ENCODE results near the gene HTRA1. TPM values are rescaled to one million over a fixed set of nuclear protein-coding genes. Genes with fewer than 3 reads are reported as not detected.

The HTRA1 gene
- total RNA-seq, 1 experiment from 2014 or later, result 0.70 TPM

DNA sequence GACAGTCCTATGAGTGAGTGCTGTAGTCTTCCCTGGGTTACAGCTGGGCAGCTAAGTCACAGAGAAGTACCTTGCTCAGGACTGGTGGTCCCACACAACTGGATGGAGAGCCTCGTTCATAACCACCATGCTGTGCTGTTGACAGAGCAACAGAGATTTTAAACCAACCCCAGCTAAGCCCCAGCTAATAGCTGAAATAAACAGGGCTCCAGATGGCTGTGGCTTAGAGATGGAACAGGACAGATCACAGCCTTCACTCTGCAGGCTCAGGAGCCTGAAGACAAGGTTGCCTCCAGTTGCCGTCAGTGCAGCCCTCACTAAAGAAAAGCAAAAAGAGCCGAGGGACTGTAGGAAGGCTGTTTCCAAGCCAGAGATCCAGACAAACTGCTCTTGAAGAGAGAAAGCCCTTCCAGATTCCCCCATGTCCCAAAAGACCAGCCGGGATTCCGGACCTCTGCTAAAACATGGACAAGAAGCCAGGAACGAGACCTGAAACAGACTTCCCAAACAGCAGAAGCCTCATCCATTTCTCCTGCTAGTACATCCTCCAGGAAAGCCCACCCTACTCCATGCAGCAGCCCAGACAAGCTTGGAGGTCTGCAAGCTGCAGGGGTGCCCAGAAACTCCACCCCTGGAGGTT is 4.2 kb downstream of the HTRA1 start:
- no peak overlapping the region for H3K4me3 Mint-ChIP-seq (ENCODE audit: unreplicated experiment)
- Histone ChIP-seq H3K9me3 (no peaks in the 10 kb centered on the region), H3K4me3 (ENCODE audit: low read depth, low read length) (no peak overlapping the region), H3K36me3 (ENCODE audit: control insufficient read depth, insufficient read depth, low read length) (no peaks in the 10 kb centered on the region), H3K4me1 (peaks cover 5% of the 10 kb centered on the region), H3K27me3 (replicated peaks; ENCODE audit: control insufficient read depth, insufficient read depth, low read length) (peaks cover 11% of the 10 kb centered on the region)
- no peaks in the 10 kb centered on the region for H3K9me3 Mint-ChIP-seq (ENCODE audit: unreplicated experiment)
- no peaks in the 10 kb centered on the region for H3K4me1 Mint-ChIP-seq (ENCODE audit: low read depth, unreplicated experiment)
- CTCF ChIA-PET, result no interaction called here
- H3K27ac Mint-ChIP-seq (ENCODE audit: unreplicated experiment), result no peak overlapping the region
- BruUV-seq (replicated peaks), result no TSS peak
- no peak for DNase-seq
- H3K27me3 Mint-ChIP-seq (ENCODE audit: insufficient read depth, unreplicated experiment), result peaks cover 43% of the 10 kb centered on the region
- TF ChIP-seq, protein P1, sequence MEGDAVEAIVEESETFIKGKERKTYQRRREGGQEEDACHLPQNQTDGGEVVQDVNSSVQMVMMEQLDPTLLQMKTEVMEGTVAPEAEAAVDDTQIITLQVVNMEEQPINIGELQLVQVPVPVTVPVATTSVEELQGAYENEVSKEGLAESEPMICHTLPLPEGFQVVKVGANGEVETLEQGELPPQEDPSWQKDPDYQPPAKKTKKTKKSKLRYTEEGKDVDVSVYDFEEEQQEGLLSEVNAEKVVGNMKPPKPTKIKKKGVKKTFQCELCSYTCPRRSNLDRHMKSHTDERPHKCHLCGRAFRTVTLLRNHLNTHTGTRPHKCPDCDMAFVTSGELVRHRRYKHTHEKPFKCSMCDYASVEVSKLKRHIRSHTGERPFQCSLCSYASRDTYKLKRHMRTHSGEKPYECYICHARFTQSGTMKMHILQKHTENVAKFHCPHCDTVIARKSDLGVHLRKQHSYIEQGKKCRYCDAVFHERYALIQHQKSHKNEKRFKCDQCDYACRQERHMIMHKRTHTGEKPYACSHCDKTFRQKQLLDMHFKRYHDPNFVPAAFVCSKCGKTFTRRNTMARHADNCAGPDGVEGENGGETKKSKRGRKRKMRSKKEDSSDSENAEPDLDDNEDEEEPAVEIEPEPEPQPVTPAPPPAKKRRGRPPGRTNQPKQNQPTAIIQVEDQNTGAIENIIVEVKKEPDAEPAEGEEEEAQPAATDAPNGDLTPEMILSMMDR (IDR thresholded peaks at IDR 0.05; ENCODE audit: insufficient read depth in 1 of 2, low read depth in 1 of 2, low read length in 1 of 2, severe bottlenecking in 1 of 2, unreplicated experiment in 1 of 2), result no peak
- intact Hi-C loops (cut with micrococcal nuclease; ENCODE audit: unreplicated experiment), result loop anchor here (10.0 kb wide), 1 partner anchor 99 kb away; the partner anchor contains the start of gene DMBT1
- POLR2A ChIA-PET, result no interaction called here
- H3K36me3 Mint-ChIP-seq (ENCODE audit: insufficient read depth, unreplicated experiment), result no peaks in the 10 kb centered on the region

DNA sequence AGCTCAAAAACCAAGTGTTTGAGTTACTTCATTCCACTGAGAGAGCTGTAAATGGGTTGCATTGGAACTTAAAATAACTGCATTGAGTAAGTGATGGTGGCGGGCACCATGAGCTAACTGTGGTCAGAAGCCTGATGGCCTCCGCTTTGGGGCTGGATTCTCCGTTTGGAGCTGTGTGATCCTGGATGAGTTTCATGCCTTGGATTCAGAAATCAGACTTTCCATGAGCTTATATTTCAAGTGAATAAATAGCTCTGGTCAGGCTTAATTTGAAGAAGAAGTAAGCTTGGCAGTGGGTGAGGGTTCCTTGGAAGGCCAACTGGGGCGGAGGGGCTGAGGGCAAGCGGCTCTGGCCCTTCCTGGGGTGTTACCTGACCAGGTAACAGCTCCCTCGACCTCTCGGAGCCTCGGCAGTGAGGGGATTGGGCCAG is 5.6 kb downstream of the HTRA1 start:
- H3K27ac Mint-ChIP-seq (ENCODE audit: unreplicated experiment), result no peak overlapping the region
- BruUV-seq (replicated peaks), result no TSS peak
- H3K4me3 ChIP-seq (ENCODE audit: low read depth, low read length), result no peak overlapping the region
- no peaks in the 10 kb centered on the region for H3K4me1 Mint-ChIP-seq (ENCODE audit: low read depth, unreplicated experiment)
- H3K4me1 ChIP-seq, result peaks cover 3% of the 10 kb centered on the region
- no peaks in the 10 kb centered on the region for H3K9me3 Mint-ChIP-seq (ENCODE audit: unreplicated experiment)
- POLR2A ChIA-PET, result no interaction called here
- H3K36me3 ChIP-seq (ENCODE audit: control insufficient read depth, insufficient read depth, low read length), result no peaks in the 10 kb centered on the region
- H3K27me3 Mint-ChIP-seq (ENCODE audit: insufficient read depth, unreplicated experiment), result peaks cover 41% of the 10 kb centered on the region
- DNase-seq, result no peak
- H3K36me3 Mint-ChIP-seq (ENCODE audit: insufficient read depth, unreplicated experiment), result no peaks in the 10 kb centered on the region
- H3K27me3 ChIP-seq (replicated peaks; ENCODE audit: control insufficient read depth, insufficient read depth, low read length), result peaks cover 12% of the 10 kb centered on the region
- H3K4me3 Mint-ChIP-seq (ENCODE audit: unreplicated experiment), result no peak overlapping the region
- TF ChIP-seq, protein P1 (IDR thresholded peaks at IDR 0.05; ENCODE audit: insufficient read depth in 1 of 2, low read depth in 1 of 2, low read length in 1 of 2, severe bottlenecking in 1 of 2, unreplicated experiment in 1 of 2), result no peak
- intact Hi-C loops (cut with micrococcal nuclease; ENCODE audit: unreplicated experiment), result loop anchor here (10.0 kb wide), 1 partner anchor 98 kb away; the partner anchor contains the start of gene DMBT1
- CTCF ChIA-PET, result no interaction called here
- no peaks in the 10 kb centered on the region for H3K9me3 ChIP-seq

DNA sequence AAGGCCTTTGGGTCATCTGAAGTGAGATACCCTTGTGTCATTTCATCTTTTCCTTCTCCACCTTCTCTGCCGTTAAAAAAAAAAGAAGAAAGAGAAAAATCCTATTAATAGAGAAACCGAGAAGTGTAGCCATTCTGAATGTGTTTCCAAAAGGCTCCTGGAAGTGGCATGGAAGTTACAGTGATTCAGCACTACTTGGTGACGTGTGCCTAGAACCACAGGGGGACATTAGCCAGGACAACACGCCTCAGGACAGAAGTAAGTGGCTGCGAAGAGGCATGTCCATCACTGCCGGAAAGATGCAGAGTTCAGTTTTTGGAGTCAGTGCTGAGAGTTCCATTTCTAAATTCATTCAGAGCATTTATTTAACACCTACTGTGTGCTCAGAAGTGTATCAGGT is 6.3 kb downstream of the HTRA1 start:
- Histone ChIP-seq H3K9me3 (no peaks in the 10 kb centered on the region), H3K27me3 (replicated peaks; ENCODE audit: control insufficient read depth, insufficient read depth, low read length) (peaks cover 8% of the 10 kb centered on the region), H3K36me3 (ENCODE audit: control insufficient read depth, insufficient read depth, low read length) (no peaks in the 10 kb centered on the region), H3K4me1 (no peaks in the 10 kb centered on the region), H3K4me3 (ENCODE audit: low read depth, low read length) (no peak overlapping the region)
- H3K27me3 Mint-ChIP-seq (ENCODE audit: insufficient read depth, unreplicated experiment), result peaks cover 38% of the 10 kb centered on the region
- no peak overlapping the region for H3K4me3 Mint-ChIP-seq (ENCODE audit: unreplicated experiment)
- BruUV-seq (replicated peaks), result no TSS peak
- H3K9me3 Mint-ChIP-seq (ENCODE audit: unreplicated experiment), result no peaks in the 10 kb centered on the region
- H3K27ac Mint-ChIP-seq (ENCODE audit: unreplicated experiment), result no peak overlapping the region
- H3K4me1 Mint-ChIP-seq (ENCODE audit: low read depth, unreplicated experiment), result no peaks in the 10 kb centered on the region
- no peaks in the 10 kb centered on the region for H3K36me3 Mint-ChIP-seq (ENCODE audit: insufficient read depth, unreplicated experiment)
- intact Hi-C loops (cut with micrococcal nuclease; ENCODE audit: unreplicated experiment), result loop anchor here (10.0 kb wide), 1 partner anchor 97 kb away; the partner anchor contains the start of gene DMBT1
- DNase-seq, result no peak
- CTCF ChIA-PET, result no interaction called here
- TF ChIP-seq, protein P1 (IDR thresholded peaks at IDR 0.05; ENCODE audit: insufficient read depth in 1 of 2, low read depth in 1 of 2, low read length in 1 of 2, severe bottlenecking in 1 of 2, unreplicated experiment in 1 of 2), result no peak
- POLR2A ChIA-PET, result no interaction called here
